H1 (cell line): ENCODE data around the gene GPRC5D.

ENCODE experiments used
- CEBPB ChIP-seq: IDR thresholded peaks from 2 replicates; pipeline ENCODE4 v1.6.1; 2012; ENCODE audit warnings: low read depth, low read length
- CTCF ChIP-seq, 3 experiments: IDR thresholded peaks; 1 replicate in 2 of 3; 2 replicates in 1 of 3; pipeline versions ENCODE4 v1.5.1 to v1.6.1; 2011; ENCODE audit warnings: low read length in 3 of 3, mild to moderate bottlenecking in 3 of 3, inconsistent platforms in 2 of 3, low read depth in 1 of 3, moderate library complexity in 1 of 3; ENCODE audit not compliant: insufficient read depth in 1 of 3; ENCODE audit errors: control extremely low read depth in 1 of 3
- EGR1 ChIP-seq: IDR thresholded peaks from 2 replicates; pipeline ENCODE4 v1.6.1; 2011; ENCODE audit warnings: low read depth, low read length, borderline replicate concordance
- SIX5 ChIP-seq: IDR thresholded peaks from 2 replicates; pipeline ENCODE4 v1.6.1; 2011; ENCODE audit warnings: mild to moderate bottlenecking, low read depth, low read length

GRCh38 chr12:12945591-12945990, 6.4 kb downstream of the GPRC5D start:
- no peak for TF ChIP-seq SIX5
- TF ChIP-seq CTCF (IDR thresholded peaks at IDR 0.05; ENCODE audit: control extremely low read depth in 1 of 3, insufficient read depth in 1 of 3, low read depth in 1 of 3, low read length in 3 of 3): no peak
- no peak for TF ChIP-seq CEBPB
- TF ChIP-seq EGR1: no peak
